Stimulated activated CD4-positive, alpha-beta T cell treated with anti-CD3 and anti-CD28 coated beads, TNF-alpha, amount 100 ng/mL, for 48 hours (primary cell): ENCODE data around the gene FAM227A.
"Not testable (repeated sequence)": the region's sequence is repeated elsewhere in the genome, so short reads cannot be mapped to it uniquely, and the experiment has no call there.

Experiments
- DNase-seq, 3 donors: peaks; one replicate each; pipeline ENCODE4 v3.0.0-alpha.2; 2020; ENCODE audit warnings: low read depth in 3 of 3

The FAM227A gene

GRCh38 chr22:38657045-38657909, 1.1 kb upstream of the FAM227A start:
- peak; percentile 7 to 28 (median 15) for DNase-seq

- DNase-seq: no peak
Measured at GRCh38 chr22:38655519-38656255, 505 bp downstream of the FAM227A start.

- no peak for DNase-seq
Measured at GRCh38 chr22:38653741-38654140, 2.5 kb downstream of the FAM227A start.

GRCh38 chr22:38652859-38653258, 3.3 kb downstream of the FAM227A start:
- DNase-seq: no peak

GRCh38 chr22:38649841-38650522, 6.2 kb downstream of the FAM227A start:
- DNase-seq: no peak

- DNase-seq: no peak
Measured at GRCh38 chr22:38645430-38645829, 10.8 kb downstream of the FAM227A start.

- DNase-seq: not testable (repeated sequence)
Measured at GRCh38 chr22:38644245-38644644, 11.9 kb downstream of the FAM227A start.

GRCh38 chr22:38641476-38642040, 14.6 kb downstream of the FAM227A start:
- DNase-seq: no peak

GRCh38 chr22:38638728-38639127, 17.5 kb downstream of the FAM227A start:
- no peak for DNase-seq

- no peak for DNase-seq
Measured at GRCh38 chr22:38638216-38638615, 18.0 kb downstream of the FAM227A start.

GRCh38 chr22:38632528-38632927, 23.7 kb downstream of the FAM227A start:
- no peak for DNase-seq

- DNase-seq: no peak
Measured at GRCh38 chr22:38631724-38632123, 24.5 kb downstream of the FAM227A start.

GRCh38 chr22:38629108-38629507, 27.1 kb downstream of the FAM227A start:
- DNase-seq: no peak

- DNase-seq: no peak
Measured at GRCh38 chr22:38628444-38628843, 27.7 kb downstream of the FAM227A start.

GRCh38 chr22:38623351-38623750, 32.8 kb downstream of the FAM227A start:
- DNase-seq: no peak

- DNase-seq: no peak
Measured at GRCh38 chr22:38618682-38619081, 37.5 kb downstream of the FAM227A start.

- DNase-seq: no peak
Measured at GRCh38 chr22:38618258-38618657, 37.9 kb downstream of the FAM227A start.

GRCh38 chr22:38615064-38615405, 41.2 kb downstream of the FAM227A start:
- not testable (repeated sequence) for DNase-seq

GRCh38 chr22:38614332-38615063, 41.7 kb downstream of the FAM227A start:
- no peak for DNase-seq

GRCh38 chr22:38613588-38613987, 42.6 kb downstream of the FAM227A start:
- no peak for DNase-seq

- no peak for DNase-seq
Measured at GRCh38 chr22:38612217-38613006, 43.8 kb downstream of the FAM227A start.
